ENCODE results near the gene HPN.
"Not testable (repeated sequence)": the region's sequence is repeated elsewhere in the genome, so short reads cannot be mapped to it uniquely, and the experiment has no call there.

DNA sequence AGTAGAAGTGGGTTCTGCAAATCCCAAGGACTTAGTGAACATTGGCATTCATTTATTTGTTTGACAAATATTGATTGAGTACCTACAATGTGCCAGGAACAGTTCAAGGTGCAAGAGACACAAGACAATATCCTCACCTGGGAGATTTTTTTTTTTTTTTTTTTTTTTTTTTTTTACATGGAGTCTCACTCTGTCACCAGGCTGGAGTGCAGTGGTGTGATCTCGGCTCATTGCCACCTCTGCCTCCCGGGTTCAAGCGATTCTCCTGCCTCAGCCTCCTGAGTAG is 13.0 kb upstream of the HPN start:
- not testable (repeated sequence) for TF ChIP-seq CBX5 (IDR thresholded peaks at IDR 0.05; ENCODE audit: low read depth); BHLHE40 (IDR thresholded peaks at IDR 0.05; ENCODE audit: borderline replicate concordance in 1 of 2, low read depth in 2 of 2, low read length in 1 of 2)
- TF ChIP-seq, protein P1, sequence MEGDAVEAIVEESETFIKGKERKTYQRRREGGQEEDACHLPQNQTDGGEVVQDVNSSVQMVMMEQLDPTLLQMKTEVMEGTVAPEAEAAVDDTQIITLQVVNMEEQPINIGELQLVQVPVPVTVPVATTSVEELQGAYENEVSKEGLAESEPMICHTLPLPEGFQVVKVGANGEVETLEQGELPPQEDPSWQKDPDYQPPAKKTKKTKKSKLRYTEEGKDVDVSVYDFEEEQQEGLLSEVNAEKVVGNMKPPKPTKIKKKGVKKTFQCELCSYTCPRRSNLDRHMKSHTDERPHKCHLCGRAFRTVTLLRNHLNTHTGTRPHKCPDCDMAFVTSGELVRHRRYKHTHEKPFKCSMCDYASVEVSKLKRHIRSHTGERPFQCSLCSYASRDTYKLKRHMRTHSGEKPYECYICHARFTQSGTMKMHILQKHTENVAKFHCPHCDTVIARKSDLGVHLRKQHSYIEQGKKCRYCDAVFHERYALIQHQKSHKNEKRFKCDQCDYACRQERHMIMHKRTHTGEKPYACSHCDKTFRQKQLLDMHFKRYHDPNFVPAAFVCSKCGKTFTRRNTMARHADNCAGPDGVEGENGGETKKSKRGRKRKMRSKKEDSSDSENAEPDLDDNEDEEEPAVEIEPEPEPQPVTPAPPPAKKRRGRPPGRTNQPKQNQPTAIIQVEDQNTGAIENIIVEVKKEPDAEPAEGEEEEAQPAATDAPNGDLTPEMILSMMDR (IDR thresholded peaks at IDR 0.05 in 2 of 3, conservative IDR thresholded peaks at IDR 0.05 in 1 of 3; ENCODE audit: control insufficient read depth in 2 of 3, extremely low read depth in 1 of 3, insufficient read depth in 1 of 3, low read depth in 3 of 3, low read length in 3 of 3): not testable (repeated sequence)
